ENCODE data around the gene PDLIM5.

Gene PDLIM5

DNA sequence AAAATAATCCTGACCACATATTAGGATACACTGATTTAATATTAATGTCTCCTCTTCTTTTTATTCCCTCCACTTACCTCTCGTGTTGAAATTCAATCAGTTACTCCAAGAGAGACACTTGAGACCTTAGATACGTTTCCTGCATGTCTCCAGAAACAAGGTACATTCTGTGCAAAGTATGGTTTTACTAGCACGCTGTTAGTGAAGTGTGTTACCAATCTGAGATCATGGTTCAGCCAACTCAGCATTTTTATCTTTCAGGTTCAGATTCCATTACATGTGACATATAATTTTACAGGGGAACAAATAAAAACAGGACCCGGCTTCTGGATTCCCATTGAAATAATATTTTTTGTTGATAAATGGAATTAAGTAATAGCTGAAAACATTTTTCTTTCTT is 32.2 kb downstream of the PDLIM5 start:
- H3K4me1 ChIP-seq (ENCODE audit: insufficient read depth, poor library complexity, severe bottlenecking) = peaks cover 47% of the 10 kb centered on the region
- DNase-seq (ENCODE audit: low spot score) (no peak), ATAC-seq (ENCODE audit: low read depth) (no peak)
- peak overlapping the region; percentile 96 for H3K27ac ChIP-seq (ENCODE audit: poor library complexity, severe bottlenecking)
- H3K27me3 ChIP-seq (ENCODE audit: insufficient read depth, poor library complexity, severe bottlenecking) = no peaks in the 10 kb centered on the region
- H3K9me3 ChIP-seq (ENCODE audit: severe bottlenecking) = no peaks in the 10 kb centered on the region
- TF ChIP-seq, protein P1, sequence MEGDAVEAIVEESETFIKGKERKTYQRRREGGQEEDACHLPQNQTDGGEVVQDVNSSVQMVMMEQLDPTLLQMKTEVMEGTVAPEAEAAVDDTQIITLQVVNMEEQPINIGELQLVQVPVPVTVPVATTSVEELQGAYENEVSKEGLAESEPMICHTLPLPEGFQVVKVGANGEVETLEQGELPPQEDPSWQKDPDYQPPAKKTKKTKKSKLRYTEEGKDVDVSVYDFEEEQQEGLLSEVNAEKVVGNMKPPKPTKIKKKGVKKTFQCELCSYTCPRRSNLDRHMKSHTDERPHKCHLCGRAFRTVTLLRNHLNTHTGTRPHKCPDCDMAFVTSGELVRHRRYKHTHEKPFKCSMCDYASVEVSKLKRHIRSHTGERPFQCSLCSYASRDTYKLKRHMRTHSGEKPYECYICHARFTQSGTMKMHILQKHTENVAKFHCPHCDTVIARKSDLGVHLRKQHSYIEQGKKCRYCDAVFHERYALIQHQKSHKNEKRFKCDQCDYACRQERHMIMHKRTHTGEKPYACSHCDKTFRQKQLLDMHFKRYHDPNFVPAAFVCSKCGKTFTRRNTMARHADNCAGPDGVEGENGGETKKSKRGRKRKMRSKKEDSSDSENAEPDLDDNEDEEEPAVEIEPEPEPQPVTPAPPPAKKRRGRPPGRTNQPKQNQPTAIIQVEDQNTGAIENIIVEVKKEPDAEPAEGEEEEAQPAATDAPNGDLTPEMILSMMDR (IDR thresholded peaks at IDR 0.05; ENCODE audit: poor library complexity, severe bottlenecking) = no peak
- H3K36me3 ChIP-seq (ENCODE audit: low read depth) = peaks cover 7% of the 10 kb centered on the region
- no peak overlapping the region for H3K4me3 ChIP-seq (ENCODE audit: severe bottlenecking)

DNA sequence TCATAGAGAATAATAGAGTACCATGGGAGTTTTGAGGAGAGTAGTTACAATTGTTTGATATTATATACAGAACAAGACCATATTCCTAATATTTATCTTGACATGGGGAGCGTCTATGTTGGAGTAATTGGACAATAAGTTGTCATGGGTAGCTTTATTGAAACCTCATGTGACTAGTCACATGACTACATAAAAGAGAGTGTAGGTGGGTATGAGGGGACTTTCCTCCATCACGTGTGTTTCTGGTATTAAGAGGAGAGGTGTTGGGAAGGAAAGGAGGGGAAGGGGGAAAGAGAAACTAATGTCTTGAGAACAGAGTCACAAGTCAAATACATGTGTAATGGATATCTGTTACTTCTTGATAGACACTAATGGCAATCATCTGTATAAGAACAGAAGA is 33.1 kb downstream of the PDLIM5 start:
- Histone ChIP-seq H3K36me3 (ENCODE audit: low read depth) (peaks cover 7% of the 10 kb centered on the region), H3K27ac (ENCODE audit: poor library complexity, severe bottlenecking) (peak overlapping the region; percentile 96), H3K9me3 (ENCODE audit: severe bottlenecking) (no peaks in the 10 kb centered on the region), H3K27me3 (ENCODE audit: insufficient read depth, poor library complexity, severe bottlenecking) (no peaks in the 10 kb centered on the region), H3K4me1 (ENCODE audit: insufficient read depth, poor library complexity, severe bottlenecking) (peaks cover 56% of the 10 kb centered on the region), H3K4me3 (ENCODE audit: severe bottlenecking) (no peak overlapping the region)
- DNase-seq (ENCODE audit: low spot score) = no peak
- TF ChIP-seq, protein P1 (IDR thresholded peaks at IDR 0.05; ENCODE audit: poor library complexity, severe bottlenecking) = no peak
- ATAC-seq (ENCODE audit: low read depth) = no peak

DNA sequence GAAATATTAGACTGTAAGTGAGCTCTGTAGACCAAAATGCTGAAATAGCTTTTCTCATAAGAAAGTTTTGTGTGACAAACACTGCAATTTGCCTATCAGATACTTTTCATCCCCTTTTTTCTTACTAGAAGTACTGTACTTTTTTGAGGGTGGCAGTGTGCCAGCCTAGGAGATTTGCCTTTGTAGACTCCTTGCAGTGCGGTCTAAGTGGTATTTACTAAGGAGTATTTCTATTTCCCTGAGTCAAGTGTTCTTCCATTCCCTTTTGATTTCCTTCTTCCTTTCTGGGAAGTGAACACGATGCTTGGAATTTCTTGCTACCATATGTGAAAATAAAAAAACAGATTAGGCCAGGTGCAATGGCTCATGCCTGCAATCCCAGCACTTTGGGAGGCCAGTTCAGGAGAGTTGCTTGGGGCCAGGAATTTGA is 34.6 kb downstream of the PDLIM5 start:
- Histone ChIP-seq H3K4me3 (ENCODE audit: severe bottlenecking) (no peak overlapping the region), H3K4me1 (ENCODE audit: insufficient read depth, poor library complexity, severe bottlenecking) (peaks cover 72% of the 10 kb centered on the region), H3K27ac (ENCODE audit: poor library complexity, severe bottlenecking) (peak overlapping the region; percentile 96), H3K27me3 (ENCODE audit: insufficient read depth, poor library complexity, severe bottlenecking) (no peaks in the 10 kb centered on the region), H3K36me3 (ENCODE audit: low read depth) (peaks cover 17% of the 10 kb centered on the region), H3K9me3 (ENCODE audit: severe bottlenecking) (no peaks in the 10 kb centered on the region)
- DNase-seq (ENCODE audit: low spot score) (no peak), ATAC-seq (ENCODE audit: low read depth) (peak; percentile 33)
- TF ChIP-seq, protein P1 (IDR thresholded peaks at IDR 0.05; ENCODE audit: poor library complexity, severe bottlenecking) = no peak

DNA sequence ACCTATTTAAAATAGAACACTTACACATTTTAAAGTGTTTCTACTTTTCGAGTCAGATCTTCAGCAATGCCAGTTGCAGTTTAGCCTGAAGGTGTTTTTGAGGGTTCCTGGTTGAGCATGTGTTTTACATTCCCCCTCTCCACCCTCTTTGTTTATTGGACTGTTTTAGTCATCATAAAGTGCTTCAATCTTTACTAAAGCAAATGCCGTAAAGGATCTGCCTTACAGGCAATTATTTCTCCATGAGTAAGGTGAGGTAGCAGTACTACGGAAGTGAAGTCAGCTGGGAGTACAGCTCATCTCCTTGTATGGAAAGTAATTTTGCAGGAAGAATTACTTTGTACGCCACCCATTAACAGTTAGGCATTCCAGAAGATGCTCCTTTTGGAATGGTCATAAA is 36.9 kb downstream of the PDLIM5 start:
- ATAC-seq (ENCODE audit: low read depth) = peak; percentile 78
- no peak for DNase-seq (ENCODE audit: low spot score)
- TF ChIP-seq, protein P1 (IDR thresholded peaks at IDR 0.05; ENCODE audit: poor library complexity, severe bottlenecking) = no peak
- H3K27ac ChIP-seq (ENCODE audit: poor library complexity, severe bottlenecking) = peak overlapping the region; percentile 96
- no peak overlapping the region for H3K4me3 ChIP-seq (ENCODE audit: severe bottlenecking)
- peaks cover 77% of the 10 kb centered on the region for H3K4me1 ChIP-seq (ENCODE audit: insufficient read depth, poor library complexity, severe bottlenecking)
- H3K9me3 ChIP-seq (ENCODE audit: severe bottlenecking) = no peaks in the 10 kb centered on the region
- peaks cover 24% of the 10 kb centered on the region for H3K36me3 ChIP-seq (ENCODE audit: low read depth)
- no peaks in the 10 kb centered on the region for H3K27me3 ChIP-seq (ENCODE audit: insufficient read depth, poor library complexity, severe bottlenecking)

DNA sequence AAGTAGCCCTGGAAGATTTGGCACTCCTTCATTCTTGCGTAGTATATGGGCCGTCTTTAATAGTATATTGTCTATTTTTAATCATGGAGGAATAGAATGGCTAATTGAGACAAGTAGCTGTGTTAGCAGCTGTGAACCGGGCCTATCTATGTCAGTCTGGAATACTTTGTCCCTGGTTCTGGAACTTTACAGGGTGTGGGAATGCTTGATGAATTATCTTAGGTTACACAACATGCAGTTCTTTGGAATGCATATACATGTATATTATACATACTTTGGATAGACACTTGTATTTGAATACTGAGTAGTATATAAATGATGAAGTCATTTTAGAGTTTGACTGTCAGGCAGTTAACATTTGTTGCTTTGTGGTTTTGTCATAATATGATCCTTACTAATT is 37.4 kb downstream of the PDLIM5 start:
- H3K36me3 ChIP-seq (ENCODE audit: low read depth) = peaks cover 24% of the 10 kb centered on the region; the same call in 1 of the 2 replicates
- peak overlapping the region; percentile 96 for H3K27ac ChIP-seq (ENCODE audit: poor library complexity, severe bottlenecking)
- H3K4me1 ChIP-seq (ENCODE audit: insufficient read depth, poor library complexity, severe bottlenecking) = peaks cover 77% of the 10 kb centered on the region
- ATAC-seq (ENCODE audit: low read depth) (peak; percentile 54), DNase-seq (ENCODE audit: low spot score) (no peak)
- no peak overlapping the region for H3K4me3 ChIP-seq (ENCODE audit: severe bottlenecking)
- no peaks in the 10 kb centered on the region for H3K27me3 ChIP-seq (ENCODE audit: insufficient read depth, poor library complexity, severe bottlenecking)
- TF ChIP-seq, protein P1 (IDR thresholded peaks at IDR 0.05; ENCODE audit: poor library complexity, severe bottlenecking) = no peak
- H3K9me3 ChIP-seq (ENCODE audit: severe bottlenecking) = no peaks in the 10 kb centered on the region
